ENCODE results near the gene DUSP2. TPM values are rescaled to one million over a fixed set of nuclear protein-coding genes. Genes with fewer than 3 reads are reported as not detected.

The DUSP2 gene
- polyA plus RNA-seq, 3 donors, result 2.0 to 3.2 (median 2.8) TPM

DNA sequence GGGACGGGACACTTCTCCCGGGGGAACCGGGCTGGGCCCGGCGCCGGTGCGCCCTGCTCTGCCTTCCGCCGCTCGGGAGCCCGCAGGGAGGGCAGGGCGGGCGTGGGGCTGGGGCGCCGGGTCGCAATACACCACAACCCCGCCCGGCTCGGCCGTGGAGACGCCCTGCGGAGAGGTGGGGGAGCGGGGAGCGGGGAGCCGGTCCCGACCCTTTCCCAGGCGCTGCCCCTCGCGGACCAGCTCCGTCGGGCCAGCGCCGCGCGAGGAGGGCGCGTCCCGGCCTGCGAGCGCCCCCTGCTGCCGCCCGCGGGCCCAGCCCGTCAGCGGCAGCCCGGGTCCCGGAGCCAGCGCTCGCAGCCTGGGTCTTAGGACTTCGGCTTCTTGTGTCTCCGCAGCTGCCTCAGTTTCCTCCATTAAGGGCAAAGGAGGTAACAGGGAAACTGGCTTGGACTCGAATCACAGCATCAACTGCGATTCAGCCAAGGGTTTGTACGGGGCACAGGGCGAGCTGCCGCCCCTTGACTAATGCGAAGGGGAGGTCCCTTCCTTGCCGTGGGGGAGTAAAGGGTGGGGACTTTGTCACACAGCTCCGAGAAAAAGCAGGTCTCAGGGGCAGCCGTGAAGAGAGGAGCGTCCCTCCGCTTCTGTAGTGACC lies 28.2 kb downstream of the DUSP2 start:
- no peak for DNase-seq (ENCODE audit: low read depth in 3 of 3, low spot score in 2 of 3)

DNA sequence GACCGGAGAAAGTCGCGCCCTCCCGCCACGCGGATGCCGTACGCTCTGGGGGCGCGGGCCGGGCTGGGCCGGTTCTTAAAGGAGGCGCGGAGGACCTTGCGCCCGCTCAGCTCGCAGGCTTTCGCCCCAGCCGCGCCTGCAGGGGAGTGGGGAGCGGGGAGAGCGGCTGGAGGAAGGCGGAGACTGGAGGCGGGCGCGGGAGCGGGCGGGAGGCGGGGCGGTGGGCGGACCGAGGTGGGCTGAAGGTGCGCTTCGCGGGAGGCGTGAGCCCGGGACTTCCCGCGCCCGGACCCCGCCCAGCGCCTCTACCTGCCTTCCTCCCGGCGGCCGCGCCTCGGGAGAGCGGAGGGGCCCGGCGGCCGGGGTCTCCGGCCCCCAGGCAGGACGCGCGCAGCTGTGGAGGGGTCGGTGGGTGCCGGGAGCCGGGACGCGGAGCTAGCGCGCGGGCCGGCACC lies 28.8 kb downstream of the DUSP2 start, which contains the start of gene ADRA2B:
Gene ADRA2B (minus strand): TSS at position 148 of the 455 bp plus-strand sequence. CDS start 422 bp downstream, outside the sequence.
- no peak for DNase-seq (ENCODE audit: low read depth in 3 of 3, low spot score in 2 of 3)

DNA sequence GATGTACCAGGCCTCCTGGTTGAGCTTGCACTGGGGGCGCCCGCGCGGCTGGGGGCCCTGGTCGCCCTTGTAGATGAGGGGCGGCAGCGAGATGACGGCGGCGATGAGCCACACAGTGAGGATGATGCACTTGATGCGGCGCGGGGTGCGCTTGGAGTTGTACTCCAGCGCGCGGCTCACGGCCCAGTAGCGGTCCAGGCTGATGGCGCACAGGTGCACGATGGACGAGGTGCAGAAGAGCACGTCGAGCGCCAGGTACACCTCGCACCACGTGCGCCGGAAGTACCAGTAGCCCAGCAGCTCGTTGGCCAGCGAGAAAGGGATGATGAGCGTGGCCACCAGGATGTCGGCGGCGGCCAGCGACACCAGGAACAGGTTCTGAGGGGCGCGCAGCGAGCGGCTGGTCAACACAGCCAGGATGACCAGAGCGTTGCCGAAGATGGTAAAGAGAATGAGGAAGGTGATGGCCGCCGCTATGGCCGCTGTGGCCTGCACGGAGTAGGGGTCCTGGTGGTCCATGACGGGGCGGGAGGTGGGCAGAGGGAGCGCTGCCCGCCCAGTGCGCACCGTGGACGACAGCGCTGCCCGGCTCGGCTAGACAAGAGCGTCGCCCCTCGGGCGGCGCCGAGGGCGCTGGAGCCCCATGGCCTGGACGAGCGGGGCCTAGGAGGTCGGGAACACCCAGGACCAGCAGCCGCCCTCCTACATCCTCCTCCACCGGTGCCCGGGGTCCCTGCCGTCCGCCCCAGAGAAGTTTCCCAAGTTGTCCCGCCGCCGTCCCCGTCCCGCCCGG lies 29.4 kb downstream of the DUSP2 start:
- no peak for DNase-seq (ENCODE audit: low read depth in 3 of 3, low spot score in 2 of 3)

DNA sequence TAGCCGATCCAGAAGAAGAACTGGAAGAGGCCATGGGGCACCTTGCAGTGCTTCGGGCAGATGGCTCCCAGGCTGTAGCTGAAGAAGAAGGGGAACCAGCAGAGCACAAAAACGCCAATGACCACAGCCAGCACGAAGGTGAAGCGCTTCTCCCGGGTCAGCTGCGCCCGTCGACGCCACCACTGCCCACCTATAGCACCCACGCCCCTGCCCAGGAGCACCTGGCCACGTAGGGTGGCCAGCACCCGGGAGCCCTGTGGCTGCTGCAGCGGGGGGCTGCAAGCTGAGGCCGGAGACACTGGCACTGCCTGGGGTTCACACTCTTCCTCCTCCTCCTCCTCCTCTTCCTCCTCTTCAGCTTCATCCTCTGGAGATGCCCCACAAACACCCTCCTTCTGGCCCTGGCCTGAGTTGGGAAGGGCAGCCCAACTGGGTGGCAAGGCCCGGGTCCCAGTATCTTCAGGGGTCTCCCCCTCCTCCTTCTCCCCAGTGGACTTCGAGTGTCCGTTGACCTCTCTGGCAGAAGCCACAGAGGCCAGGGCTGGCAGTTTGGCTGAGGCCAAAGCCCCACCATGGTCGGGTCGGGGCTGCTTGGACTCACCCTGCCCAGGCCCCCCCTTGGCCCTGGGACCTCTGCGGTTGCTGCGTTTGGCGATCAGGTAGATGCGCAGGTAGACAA lies 30.2 kb downstream of the DUSP2 start:
- DNase-seq (ENCODE audit: low read depth in 3 of 3, low spot score in 2 of 3), result no peak

DNA sequence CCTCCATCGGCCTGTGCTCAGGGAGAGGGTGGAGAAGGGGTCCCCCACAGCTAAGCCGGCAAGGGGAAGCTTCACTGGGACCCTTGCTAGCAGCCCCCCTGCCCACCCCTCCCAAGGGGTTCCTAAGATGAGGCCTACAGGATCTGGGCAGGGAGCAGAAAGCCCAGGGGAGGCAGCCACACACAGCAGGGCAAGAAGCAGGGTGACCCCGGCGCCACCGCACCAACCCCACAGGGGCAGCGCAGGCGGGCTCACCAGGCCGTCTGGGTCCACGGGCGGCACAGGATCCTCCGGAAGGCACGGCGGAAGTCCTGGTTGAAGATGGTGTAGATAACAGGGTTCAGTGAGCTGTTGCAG lies 30.7 kb downstream of the DUSP2 start:
- DNase-seq (ENCODE audit: low read depth in 3 of 3, low spot score in 2 of 3), result no peak

DNA sequence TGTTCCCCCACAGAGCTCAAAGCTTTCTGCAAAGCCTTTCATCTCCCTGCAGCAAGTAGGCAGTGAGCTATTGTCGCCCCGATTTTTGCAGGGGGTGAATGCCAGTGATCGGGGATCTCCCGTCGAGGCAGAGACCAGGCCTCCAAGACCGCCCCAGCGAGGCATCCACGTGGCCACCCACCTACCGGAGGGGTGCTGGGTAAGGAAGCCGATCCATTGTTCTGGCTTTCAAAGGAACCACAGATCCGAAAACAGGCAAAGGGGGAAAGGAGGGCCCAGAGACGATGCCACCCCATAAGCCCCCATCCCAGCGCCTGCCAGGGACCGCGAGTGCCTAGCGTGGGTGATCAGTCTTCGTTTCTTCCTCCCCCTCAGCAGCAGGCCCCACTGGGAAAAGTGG lies 31.3 kb downstream of the DUSP2 start:
- no peak for DNase-seq (ENCODE audit: low read depth in 3 of 3, low spot score in 2 of 3)

DNA sequence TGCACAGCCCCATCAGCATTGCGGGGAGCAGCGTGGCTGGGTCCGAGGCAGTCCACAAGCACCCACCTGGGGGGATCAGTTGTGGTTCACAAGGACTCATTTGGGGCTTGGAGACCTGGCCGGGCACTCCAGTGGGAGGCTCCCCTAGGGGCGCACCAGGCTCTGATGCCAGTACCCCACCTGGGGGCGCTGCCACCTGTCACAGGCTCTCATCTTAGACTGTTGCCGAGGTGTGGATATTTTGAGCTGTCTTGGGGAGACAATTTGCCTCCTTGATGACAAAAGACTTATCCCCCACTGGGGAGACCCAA lies 31.9 kb downstream of the DUSP2 start:
- no peak for DNase-seq (ENCODE audit: low read depth in 3 of 3, low spot score in 2 of 3)

DNA sequence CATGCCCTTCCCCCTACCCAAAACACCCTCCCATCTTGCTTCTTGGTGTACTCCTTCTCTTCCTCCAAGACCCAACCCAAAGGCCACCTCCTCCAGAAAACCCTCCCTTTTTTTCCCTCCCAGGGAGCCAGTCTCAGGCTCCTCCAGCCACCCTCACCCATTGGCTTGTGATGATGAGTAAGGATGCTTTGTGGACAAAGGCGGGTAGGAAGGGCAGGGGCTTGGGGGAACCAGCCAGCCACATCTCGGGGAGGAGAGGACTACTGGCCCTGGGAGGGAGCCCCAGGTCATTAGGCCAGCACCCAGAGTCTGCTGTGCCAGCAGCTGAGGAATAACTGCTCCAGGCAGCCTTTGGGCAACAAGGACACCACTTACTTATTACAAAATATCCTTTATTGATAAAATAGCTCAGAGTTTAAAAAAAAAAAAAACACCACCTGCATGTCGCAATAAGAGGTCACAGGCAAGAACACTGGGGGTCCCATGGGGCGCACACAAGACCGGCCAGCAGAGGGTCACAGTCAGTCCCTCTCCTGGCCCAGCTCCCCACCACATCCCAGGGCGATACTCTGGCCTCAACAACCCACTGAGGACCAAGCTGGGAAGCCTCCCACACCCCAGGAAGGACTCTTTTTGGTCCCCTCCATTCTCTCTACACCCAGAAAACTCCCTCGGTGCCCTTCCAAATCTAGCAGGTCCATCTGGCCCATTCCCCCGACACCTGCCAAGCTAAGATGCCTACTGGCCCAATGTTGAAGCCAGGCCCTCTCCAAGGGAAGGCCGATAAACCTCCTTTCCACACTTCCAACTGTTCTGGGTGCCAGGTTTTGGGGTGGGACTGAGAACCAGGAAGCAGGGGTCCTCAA lies 32.5 kb downstream of the DUSP2 start:
- DNase-seq (ENCODE audit: low read depth in 3 of 3, low spot score in 2 of 3), result no peak

DNA sequence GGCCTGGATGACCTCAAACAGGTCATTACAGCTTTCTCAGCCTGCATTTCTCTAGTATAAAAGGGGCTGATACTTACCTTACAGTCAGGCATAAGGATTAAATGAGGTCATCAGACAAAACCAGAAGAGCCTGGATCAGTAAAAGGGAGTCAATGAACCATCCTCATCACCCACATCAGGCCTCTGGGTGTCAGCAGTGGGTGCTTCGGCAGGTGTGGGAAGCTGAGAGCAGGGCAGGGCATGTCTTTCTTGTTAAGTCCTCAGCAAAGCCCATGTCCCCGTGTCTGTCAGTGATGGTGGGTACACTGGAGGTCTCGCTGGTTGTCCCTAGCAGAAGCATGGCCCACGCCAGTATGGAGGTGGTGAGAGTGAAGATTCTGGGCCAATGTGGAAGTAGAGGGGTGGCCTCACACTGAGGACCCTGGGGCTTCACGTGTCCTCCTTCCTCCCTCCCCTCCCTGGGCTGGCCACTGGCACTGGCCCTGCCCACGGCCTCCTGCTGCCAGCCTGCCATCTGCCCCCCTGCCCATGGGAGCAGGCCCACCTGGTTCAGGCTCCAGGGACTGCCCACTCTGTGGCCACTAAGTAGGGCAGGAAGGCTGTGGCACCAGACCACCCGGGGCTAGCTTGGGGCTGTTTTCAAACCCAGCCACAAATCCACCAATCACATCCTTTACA lies 33.3 kb downstream of the DUSP2 start:
- DNase-seq (ENCODE audit: low read depth in 3 of 3, low spot score in 2 of 3), result no peak

DNA sequence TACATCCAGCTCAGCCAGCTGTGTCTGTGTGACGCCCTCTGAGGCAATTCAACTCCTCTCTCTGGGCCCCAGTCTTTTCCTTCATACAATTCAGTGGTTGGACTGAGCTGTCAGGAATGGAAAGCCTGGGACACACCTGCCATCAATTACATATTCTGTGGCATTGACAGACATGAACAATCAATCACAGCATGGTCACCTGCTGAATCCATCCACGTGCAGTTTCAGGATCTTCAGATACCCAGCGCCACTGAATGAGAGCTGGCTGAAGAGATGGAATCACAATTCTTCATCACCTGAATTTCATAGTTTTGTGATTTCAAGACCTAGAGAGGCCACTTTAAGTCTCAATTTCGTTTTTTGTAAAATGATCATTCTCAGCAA lies 34.0 kb downstream of the DUSP2 start:
- DNase-seq (ENCODE audit: low read depth in 3 of 3, low spot score in 2 of 3), result no peak

DNA sequence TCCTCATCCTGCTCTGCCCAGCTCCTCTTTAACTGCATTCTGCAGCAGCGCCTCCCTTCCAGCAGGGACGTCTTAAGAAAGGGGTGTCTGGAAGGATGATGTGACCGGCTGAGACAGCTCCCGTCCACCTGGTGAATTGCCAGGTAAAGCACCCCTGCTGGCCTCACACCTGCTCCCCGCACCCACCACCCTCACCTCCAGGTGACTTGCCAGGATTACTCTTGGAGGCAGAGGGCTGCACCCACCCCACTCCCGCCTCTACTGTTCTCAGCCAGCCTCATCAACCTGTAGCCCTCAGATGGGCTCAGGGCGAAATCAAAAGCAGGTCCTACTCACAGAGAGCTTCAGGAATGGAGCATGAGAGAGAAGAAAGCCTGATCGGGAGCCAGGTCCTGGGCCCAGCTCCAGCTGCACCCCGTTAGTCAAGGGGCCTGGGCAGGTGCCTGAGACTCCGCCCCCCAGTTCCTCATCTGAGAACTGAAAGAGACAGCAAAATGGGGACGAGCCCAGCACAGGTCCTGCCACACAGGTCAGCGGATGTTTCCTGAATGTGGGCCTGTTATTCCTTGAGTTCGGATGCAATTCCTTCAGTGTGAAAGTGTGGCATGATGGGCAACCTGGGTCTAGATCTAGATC lies 34.5 kb downstream of the DUSP2 start:
- DNase-seq (ENCODE audit: low read depth in 3 of 3, low spot score in 2 of 3), result no peak

DNA sequence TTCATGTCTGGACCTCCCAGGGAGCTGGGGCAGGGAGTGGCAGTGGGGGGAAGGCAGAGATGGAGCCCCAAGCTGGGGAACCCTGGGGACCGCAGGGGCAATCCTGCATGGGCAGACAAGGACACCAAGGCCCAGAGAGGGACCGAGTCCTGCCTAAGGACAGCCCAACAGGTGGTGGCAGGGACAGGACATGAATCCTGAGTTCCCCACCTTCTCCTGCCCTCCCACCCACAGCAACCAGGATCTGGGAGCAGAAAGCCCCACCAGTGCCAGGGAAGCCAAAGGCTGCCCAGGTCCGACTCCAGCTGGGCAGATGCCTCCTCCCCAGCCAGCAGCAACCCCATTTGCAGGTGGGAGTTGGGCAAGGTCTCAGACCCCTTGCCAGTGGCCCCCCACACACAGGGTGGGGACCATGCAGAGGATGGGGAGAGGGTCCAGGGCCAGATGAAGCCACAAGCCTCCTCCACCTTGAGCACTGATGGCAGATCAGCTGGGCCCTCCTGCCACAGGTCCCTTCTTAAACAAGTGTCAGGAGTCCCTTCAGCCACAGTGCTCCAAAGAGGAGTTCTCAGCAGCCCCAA lies 35.2 kb downstream of the DUSP2 start:
- no peak for DNase-seq (ENCODE audit: low read depth in 3 of 3, low spot score in 2 of 3)

DNA sequence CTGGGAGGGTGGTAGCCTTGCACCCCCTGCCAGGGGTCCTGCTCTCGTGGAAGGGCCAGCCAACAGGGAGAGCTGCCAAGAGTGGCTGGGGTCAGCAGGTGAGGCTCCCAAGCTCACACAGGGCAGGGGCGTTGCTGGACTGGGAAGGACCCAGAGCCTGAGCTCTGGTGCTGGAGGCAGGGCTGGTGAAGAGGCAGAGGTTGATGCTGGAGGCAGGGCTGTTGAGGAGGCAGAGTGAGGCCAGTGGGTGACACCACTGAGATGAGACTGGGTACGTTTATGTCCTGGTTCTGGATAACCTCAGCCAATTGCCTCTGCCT lies 35.9 kb downstream of the DUSP2 start:
- DNase-seq (ENCODE audit: low read depth in 3 of 3, low spot score in 2 of 3), result no peak

DNA sequence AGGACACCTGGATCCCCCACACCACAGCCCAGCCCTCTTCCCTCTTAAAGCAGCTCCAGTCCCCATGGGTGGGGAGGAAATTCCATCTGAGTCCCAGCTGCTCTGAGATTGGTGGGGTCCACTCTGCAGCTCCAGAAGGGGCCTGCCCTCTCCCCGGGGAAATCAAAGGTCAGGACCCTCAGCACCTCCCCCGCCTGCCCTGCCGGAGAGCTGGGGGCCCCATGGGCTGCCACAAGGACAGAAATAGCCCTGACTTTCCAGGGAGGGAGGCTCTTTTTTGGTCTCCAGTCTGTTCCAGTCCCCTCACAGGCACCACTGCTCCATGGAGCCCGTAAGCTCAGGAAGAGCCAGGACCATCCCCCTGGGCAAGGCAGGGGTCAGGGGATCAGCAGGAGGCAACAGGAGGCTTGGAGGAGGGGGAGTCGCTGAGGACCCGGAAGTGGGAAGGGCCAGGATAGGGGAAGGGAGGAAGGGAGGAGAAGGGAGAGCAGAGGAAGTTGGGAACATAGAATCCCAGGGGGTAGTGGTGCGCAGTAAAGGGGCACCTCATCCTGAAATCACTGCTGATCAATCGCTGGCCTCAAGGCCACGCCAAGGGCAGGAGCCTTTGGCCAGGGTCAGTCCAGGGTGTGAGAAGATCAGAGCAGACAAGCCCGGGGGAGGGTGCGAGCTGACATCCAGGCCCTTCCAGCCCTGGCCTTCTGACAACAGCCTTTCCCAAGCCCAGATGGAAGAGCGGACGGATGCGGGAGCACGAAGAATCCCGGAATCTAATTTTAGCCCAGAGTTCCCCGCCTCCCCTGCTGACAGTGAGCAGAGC lies 36.5 kb downstream of the DUSP2 start:
- no peak for DNase-seq (ENCODE audit: low read depth in 3 of 3, low spot score in 2 of 3)

DNA sequence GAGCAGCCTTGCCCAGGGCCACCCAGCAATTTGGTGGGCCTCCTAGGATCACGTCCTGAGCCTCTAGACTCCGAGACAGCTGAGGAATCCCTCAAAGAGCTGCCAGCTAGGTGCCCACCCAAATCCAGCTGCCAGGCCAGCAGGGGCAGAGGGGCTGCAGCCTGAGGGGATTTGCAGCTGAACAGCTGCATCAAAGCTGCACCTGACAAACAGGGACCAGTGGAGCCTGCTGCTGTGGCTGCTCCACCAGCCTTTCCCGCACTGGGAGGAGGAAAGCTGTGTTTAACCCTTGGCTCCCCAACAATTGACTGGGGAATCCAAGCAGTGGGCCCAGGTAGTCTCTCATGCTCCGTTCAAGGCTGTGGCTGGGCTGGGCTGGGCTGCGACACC lies 37.1 kb downstream of the DUSP2 start:
- no peak for DNase-seq (ENCODE audit: low read depth in 3 of 3, low spot score in 2 of 3)

DNA sequence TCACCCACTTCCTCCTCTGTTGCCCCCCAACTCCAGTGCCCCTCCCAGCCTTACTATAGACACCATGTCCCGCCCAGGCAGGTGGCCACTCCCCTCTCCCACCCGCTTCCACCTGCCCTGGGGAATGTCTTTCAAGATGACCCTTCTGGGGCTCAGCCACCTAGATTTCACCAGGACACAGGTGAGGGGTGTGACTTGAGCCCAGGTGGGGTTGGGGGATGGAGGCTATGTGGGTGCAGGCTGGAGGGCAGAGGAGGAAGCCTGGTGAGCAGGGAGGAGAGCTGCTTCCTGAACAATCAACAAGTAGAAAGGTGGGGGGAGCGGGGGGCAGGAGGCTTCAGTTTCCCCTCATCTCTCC lies 37.6 kb downstream of the DUSP2 start:
- no peak for DNase-seq (ENCODE audit: low read depth in 3 of 3, low spot score in 2 of 3)

DNA sequence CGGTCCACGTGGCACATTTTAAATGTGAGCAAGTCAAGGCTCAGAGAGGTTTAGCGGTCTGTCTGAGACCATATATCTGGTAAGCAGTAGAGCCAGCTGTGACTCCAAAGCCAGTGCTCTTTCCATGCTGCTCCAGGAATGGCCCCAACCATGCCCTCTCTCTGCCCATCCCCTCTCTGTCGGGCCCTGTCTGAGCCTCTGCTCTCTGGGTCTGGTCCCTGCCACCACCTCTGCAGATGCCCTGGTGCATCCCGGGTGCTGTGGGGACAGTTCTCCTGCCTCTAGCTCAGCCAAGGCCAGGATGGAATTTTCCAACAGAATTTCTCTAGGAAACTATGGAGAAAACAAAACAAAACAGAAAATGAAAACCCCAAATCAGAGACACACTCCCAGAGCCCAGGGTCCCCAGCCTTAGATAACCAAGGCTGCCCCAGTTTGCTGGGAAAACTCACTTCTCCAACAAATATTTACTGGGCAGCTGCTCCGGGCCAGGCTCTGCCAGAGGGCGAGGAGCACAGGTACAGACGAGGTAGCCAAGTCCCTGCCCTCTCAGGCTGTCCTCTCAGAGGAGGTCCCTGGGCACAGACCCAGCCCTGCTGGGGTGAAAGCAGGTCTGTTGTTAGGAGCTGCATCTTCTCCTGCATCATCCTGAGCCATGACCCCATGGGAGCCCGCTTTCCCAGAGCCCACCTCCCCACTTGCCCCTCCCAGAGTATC lies 38.1 kb downstream of the DUSP2 start:
- DNase-seq (ENCODE audit: low read depth in 3 of 3, low spot score in 2 of 3), result no peak

DNA sequence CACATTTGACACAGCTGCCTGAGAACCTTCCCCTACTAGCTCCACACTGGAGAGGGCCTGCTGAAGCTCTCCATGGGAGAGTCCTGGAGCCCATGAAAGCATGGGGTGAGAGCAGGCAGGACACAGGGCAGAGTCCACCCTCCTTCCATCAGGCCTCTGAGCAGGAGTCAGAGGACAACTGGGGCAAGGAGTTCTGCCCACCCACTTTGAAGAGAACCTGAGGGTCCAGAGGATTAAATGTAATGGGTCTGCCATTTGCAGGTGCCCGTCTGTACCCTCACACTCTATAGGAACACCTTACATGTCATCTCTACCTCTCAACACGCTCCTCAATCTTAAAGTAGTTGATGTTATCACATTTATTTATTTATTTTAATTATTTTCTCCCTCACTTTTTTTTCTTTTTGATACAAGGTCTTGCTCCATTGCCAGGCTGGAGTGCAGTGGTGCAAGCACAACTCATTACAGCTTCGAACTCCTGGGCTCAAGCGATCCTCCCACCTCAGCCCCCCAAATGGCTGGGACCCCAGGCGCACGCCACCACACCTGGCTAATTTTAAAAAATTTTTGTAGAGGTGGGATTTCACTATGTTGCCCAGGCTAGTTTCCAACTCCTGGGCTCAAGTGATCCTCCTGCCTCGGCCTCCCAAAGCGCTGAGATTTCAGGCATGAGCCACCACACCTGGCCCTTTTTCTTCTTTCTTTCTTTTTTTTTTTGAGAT lies 39.1 kb downstream of the DUSP2 start:
- no peak for DNase-seq (ENCODE audit: low read depth in 3 of 3, low spot score in 2 of 3)

Measured in right renal cortex interstitium (tissue), 3 donors.